Measurements from ENCODE around the gene IGFBP3. TPM values are rescaled to one million over a fixed set of nuclear protein-coding genes. Genes with fewer than 3 reads are reported as not detected.

IGFBP3 gene
- total and polyA plus RNA-seq, 2 of the 13 experiments (the other 11 are each of a cell fraction or from before 2014, with no cell fraction given), result 57.5 TPM; not detected in 1

- TF ChIP-seq CBX2 (IDR thresholded peaks at IDR 0.05; ENCODE audit: low read depth, low read length) (no peak), CBX2 (CRISPR knock-in tag; IDR thresholded peaks at IDR 0.05; ENCODE audit: low read depth) (no peak), MTF1 (CRISPR knock-in tag; IDR thresholded peaks at IDR 0.05) (no peak), HHEX (CRISPR knock-in tag; IDR thresholded peaks at IDR 0.05) (no peak), ZNF142 (CRISPR knock-in tag; IDR thresholded peaks at IDR 0.05) (no peak), PHF5A (CRISPR knock-in tag; IDR thresholded peaks at IDR 0.05; ENCODE audit: low read depth, unreplicated experiment) (peak; percentile 67), ARID2 (CRISPR knock-in tag; IDR thresholded peaks at IDR 0.05; ENCODE audit: borderline replicate concordance) (no peak; the same call in 1 of the 2 replicates), IKZF1 (IDR thresholded peaks at IDR 0.05) (no peak), NKX3-1 (CRISPR knock-in tag; IDR thresholded peaks at IDR 0.05) (no peak; the same call in 1 of the 2 replicates), ZFP41 (CRISPR knock-in tag; IDR thresholded peaks at IDR 0.05; ENCODE audit: borderline replicate concordance) (no peak; the same call in 1 of the 2 replicates), JUN (CRISPR knock-in tag; IDR thresholded peaks at IDR 0.05) (no peak), JUND (CRISPR knock-in tag; IDR thresholded peaks at IDR 0.05) (peak; percentile 55; the same call in 1 of the 2 replicates), HMGXB4 (CRISPR knock-in tag; IDR thresholded peaks at IDR 0.05; ENCODE audit: borderline replicate concordance in 1 of 2, low read depth in 1 of 2) (peak in 1 of 2 experiments; percentile 24; a peak in 1 of 4 replicates), KDM5B (CRISPR knock-in tag; IDR thresholded peaks at IDR 0.05; ENCODE audit: borderline replicate concordance) (no peak), MEF2D (CRISPR knock-in tag; IDR thresholded peaks at IDR 0.05) (peak; percentile 60; the same call in 1 of the 2 replicates), ZNF746 (CRISPR knock-in tag; IDR thresholded peaks at IDR 0.05) (no peak; the same call in 1 of the 2 replicates), NAIF1 (CRISPR knock-in tag; IDR thresholded peaks at IDR 0.05; ENCODE audit: borderline replicate concordance) (no peak), ZBTB44 (CRISPR knock-in tag; IDR thresholded peaks at IDR 0.05) (no peak), MED8 (CRISPR knock-in tag; IDR thresholded peaks at IDR 0.05; ENCODE audit: insufficient replicate concordance) (no peak), ZNF414 (CRISPR knock-in tag; IDR thresholded peaks at IDR 0.05) (no peak; the same call in 1 of the 2 replicates)
These were observed 31.6 kb downstream of the IGFBP3 start (continued) for GRCh38 chr7:45889367-45890067.

Data from HepG2 (cell line).